Measurements from ENCODE around the gene LMO7. TPM values are rescaled to one million over a fixed set of nuclear protein-coding genes. Genes with fewer than 3 reads are reported as not detected.

The LMO7 gene
- total and polyA plus RNA-seq, 2 of the 8 experiments (the other 6 are each of a cell fraction or from before 2014, with no cell fraction given), result 8.1 to 28.3 TPM

DNA sequence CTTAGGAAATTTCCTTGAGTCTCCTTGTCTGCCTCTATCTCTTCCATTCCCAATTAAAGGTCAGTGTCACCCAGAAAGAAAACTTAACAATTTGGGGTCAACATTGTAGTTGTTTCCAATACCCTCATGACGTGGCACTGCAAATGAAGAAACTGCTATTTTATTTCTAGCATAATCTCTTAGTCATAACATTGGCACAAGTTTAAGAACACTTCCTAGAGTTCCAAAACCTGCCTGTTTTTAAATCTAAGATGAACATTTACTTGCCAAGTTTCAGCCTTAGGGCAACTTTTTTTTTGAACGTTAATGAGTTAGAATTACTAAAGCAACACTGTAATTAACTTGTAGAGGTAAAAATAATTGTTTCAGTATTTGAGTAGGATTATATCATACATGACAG lies 108.0 kb downstream of the LMO7 start (continued):
- no peak for TF ChIP-seq TEAD4 (IDR thresholded peaks at IDR 0.05; ENCODE audit: low read depth, low read length)
- no peak for TF ChIP-seq JUND (IDR thresholded peaks at IDR 0.05; ENCODE audit: low read length)
- no peak for TF ChIP-seq CBX8 (IDR thresholded peaks at IDR 0.05; ENCODE audit: borderline replicate concordance, low read depth, low read length)
- TF ChIP-seq, protein P1, sequence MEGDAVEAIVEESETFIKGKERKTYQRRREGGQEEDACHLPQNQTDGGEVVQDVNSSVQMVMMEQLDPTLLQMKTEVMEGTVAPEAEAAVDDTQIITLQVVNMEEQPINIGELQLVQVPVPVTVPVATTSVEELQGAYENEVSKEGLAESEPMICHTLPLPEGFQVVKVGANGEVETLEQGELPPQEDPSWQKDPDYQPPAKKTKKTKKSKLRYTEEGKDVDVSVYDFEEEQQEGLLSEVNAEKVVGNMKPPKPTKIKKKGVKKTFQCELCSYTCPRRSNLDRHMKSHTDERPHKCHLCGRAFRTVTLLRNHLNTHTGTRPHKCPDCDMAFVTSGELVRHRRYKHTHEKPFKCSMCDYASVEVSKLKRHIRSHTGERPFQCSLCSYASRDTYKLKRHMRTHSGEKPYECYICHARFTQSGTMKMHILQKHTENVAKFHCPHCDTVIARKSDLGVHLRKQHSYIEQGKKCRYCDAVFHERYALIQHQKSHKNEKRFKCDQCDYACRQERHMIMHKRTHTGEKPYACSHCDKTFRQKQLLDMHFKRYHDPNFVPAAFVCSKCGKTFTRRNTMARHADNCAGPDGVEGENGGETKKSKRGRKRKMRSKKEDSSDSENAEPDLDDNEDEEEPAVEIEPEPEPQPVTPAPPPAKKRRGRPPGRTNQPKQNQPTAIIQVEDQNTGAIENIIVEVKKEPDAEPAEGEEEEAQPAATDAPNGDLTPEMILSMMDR (IDR thresholded peaks at IDR 0.05; ENCODE audit: control extremely low read depth in 1 of 3, insufficient read depth in 1 of 3, low read depth in 1 of 3, low read length in 3 of 3), result no peak
